NCI-H748 treated with DMSO at 0.1 percent for 48 hours (cell line): ENCODE results near the gene GNGT2.

Experiments
- DNase-seq: peaks from one replicate; lab custom pipeline; 2025; lab: John Stamatoyannopoulos, UW

The GNGT2 gene

GRCh38 chr17:49168706-49169105 is 41.7 kb downstream of the GNGT2 start:
- no peak for DNase-seq

- DNase-seq: no peak
Observed at GRCh38 chr17:49165143-49165542, 45.2 kb downstream of the GNGT2 start.

GRCh38 chr17:49162866-49163265 is 47.5 kb downstream of the GNGT2 start:
- DNase-seq: no peak

GRCh38 chr17:49157784-49158183 is 52.6 kb downstream of the GNGT2 start:
- DNase-seq: no peak

GRCh38 chr17:49156256-49156655 is 54.1 kb downstream of the GNGT2 start:
- DNase-seq: no peak
